ENCODE data around the gene CADPS2.

DNA sequence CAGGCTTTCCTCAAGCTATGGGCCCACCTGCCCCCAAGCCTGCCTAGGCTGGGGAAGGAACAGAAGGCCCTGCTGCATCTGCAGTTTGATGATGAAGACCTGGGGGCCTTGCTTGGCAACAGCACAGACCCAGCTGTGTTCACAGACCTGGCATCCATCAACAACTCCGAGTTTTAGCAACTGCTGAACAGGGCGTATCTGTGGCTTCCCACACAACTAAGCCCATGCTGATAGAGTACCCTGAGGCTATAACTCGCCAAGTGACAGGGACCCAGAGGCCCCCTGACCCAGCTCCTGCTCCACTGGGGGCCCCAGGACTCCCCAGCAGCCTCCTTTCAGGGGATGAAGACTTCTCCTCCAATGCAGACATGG is 36.3 kb downstream of the CADPS2 start:
- TF ChIP-seq, protein P1, sequence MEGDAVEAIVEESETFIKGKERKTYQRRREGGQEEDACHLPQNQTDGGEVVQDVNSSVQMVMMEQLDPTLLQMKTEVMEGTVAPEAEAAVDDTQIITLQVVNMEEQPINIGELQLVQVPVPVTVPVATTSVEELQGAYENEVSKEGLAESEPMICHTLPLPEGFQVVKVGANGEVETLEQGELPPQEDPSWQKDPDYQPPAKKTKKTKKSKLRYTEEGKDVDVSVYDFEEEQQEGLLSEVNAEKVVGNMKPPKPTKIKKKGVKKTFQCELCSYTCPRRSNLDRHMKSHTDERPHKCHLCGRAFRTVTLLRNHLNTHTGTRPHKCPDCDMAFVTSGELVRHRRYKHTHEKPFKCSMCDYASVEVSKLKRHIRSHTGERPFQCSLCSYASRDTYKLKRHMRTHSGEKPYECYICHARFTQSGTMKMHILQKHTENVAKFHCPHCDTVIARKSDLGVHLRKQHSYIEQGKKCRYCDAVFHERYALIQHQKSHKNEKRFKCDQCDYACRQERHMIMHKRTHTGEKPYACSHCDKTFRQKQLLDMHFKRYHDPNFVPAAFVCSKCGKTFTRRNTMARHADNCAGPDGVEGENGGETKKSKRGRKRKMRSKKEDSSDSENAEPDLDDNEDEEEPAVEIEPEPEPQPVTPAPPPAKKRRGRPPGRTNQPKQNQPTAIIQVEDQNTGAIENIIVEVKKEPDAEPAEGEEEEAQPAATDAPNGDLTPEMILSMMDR (IDR thresholded peaks at IDR 0.05) = no peak
- no peak for TF ChIP-seq EZH2 (IDR thresholded peaks at IDR 0.05; ENCODE audit: borderline replicate concordance, insufficient read depth, low read depth, low read length, poor library complexity, severe bottlenecking)
